Endothelial cell of umbilical vein (primary cell): ENCODE data around the gene PRDM7. TPM values are rescaled to one million over a fixed set of nuclear protein-coding genes. Genes with fewer than 3 reads are reported as not detected.

Experiments used
- BruUV-seq: library from RNA; stranded (reverse); fragments of 400-500 nt; replicated peaks from 2 replicates; lab custom pipeline; 2021; lab: Mats Ljungman, UMichigan
- CTCF ChIA-PET: fragments of 300-600, 350-600 bp; sonication (Branson Sonifier 250); formaldehyde crosslinking; loops from one replicate; lab custom pipeline; 2021; ENCODE audit warnings: antibody characterized with exemption, inconsistent platforms; lab: Charles Lee
- POLR2A ChIA-PET: fragments of 300-600, 350-600 bp; sonication (Branson Sonifier 250); formaldehyde crosslinking; loops from one replicate; lab custom pipeline; 2021; ENCODE audit warnings: antibody characterized with exemption, inconsistent platforms; lab: Charles Lee
- DNase-seq: peaks from one replicate; pipeline ENCODE4 v3.0.0-alpha.2; 2011; ENCODE audit warnings: low read depth, low spot score
- FAIRE-seq: peaks from 2 replicates; lab custom pipeline; 2011; peaks lifted over from hg19 to GRCh38; lab: Jason Lieb, UNC
- H2AFZ ChIP-seq: 2 replicates; pipeline ENCODE4 v1.6.0; 2012; ENCODE audit warnings: low read depth, low read length, control low read depth, inconsistent platforms
- H3K27ac ChIP-seq: 2 replicates; pipeline ENCODE4 v1.5.1; 2011; ENCODE audit warnings: low read depth, mild to moderate bottlenecking, control low read depth, low read length, moderate library complexity; ENCODE audit not compliant: insufficient read depth
- H3K27me3 ChIP-seq, 2 experiments: 2 replicates each; pipeline versions ENCODE4 v1.6.0 to v1.6.1; 2011; ENCODE audit warnings: low read length in 2 of 2, mixed read lengths in 1 of 2; ENCODE audit not compliant: control insufficient read depth in 2 of 2, insufficient read depth in 2 of 2
- H3K36me3 ChIP-seq, 2 experiments: 2 replicates in 1 of 2; 3 replicates in 1 of 2; pipeline ENCODE4 v1.5.1; 2011; ENCODE audit warnings: low read length in 2 of 2, mild to moderate bottlenecking in 1 of 2, moderate library complexity in 1 of 2; ENCODE audit not compliant: control insufficient read depth in 2 of 2, insufficient read depth in 2 of 2; ENCODE audit errors: extremely low read depth in 1 of 2
- H3K4me1 ChIP-seq: 3 replicates; pipeline ENCODE4 v1.5.1; 2011; ENCODE audit warnings: mild to moderate bottlenecking, low read length; ENCODE audit not compliant: control insufficient read depth, insufficient read depth; ENCODE audit errors: extremely low read depth
- H3K4me2 ChIP-seq: 2 replicates; pipeline ENCODE4 v1.6.1; 2011; ENCODE audit warnings: low read length, control low read depth, mixed read lengths; ENCODE audit not compliant: insufficient read depth
- H3K4me3 ChIP-seq, 3 experiments: fragments of 200-600 bp in 1 of 3; sonication (generic), shearing (Covaris generic) in 1 of 3; replicated peaks in 1 of 3; 2 replicates each; pipeline ENCODE4 v1.5.1; 2011 to 2016; ENCODE audit warnings: control low read depth in 3 of 3, low read length in 3 of 3, mild to moderate bottlenecking in 2 of 3, inconsistent platforms in 1 of 3, low read depth in 1 of 3, moderate library complexity in 1 of 3; ENCODE audit not compliant: insufficient read depth in 1 of 3
- H3K79me2 ChIP-seq: 2 replicates; pipeline ENCODE4 v1.6.0; 2012; ENCODE audit warnings: low read length, inconsistent platforms; ENCODE audit not compliant: control insufficient read depth, insufficient read depth
- H3K9ac ChIP-seq: replicated peaks from 2 replicates; pipeline ENCODE3; 2011; ENCODE audit warnings: low read length, control low read depth; ENCODE audit not compliant: insufficient read depth; ENCODE audit errors: extremely low read depth
- H3K9me1 ChIP-seq: replicated peaks from 3 replicates; pipeline ENCODE4 v1.6.0; 2011; ENCODE audit warnings: mild to moderate bottlenecking, low read length; ENCODE audit not compliant: control insufficient read depth, insufficient read depth; ENCODE audit errors: extremely low read depth
- H3K9me3 ChIP-seq: replicated peaks from 2 replicates; pipeline ENCODE4 v1.5.1; 2012; ENCODE audit warnings: low read length, inconsistent platforms; ENCODE audit not compliant: control insufficient read depth, insufficient read depth
- H4K20me1 ChIP-seq: replicated peaks from 2 replicates; pipeline ENCODE3; 2011; ENCODE audit warnings: mild to moderate bottlenecking, low read length; ENCODE audit not compliant: control insufficient read depth, insufficient read depth; ENCODE audit errors: extremely low read depth
- EZH2 ChIP-seq: IDR thresholded peaks from 2 replicates; pipeline ENCODE4 v1.6.1; 2012; ENCODE audit warnings: borderline replicate concordance, low read depth, mild to moderate bottlenecking, moderate library complexity, low read length, inconsistent platforms; ENCODE audit not compliant: severe bottlenecking
- FOS ChIP-seq: IDR thresholded peaks from 2 replicates; pipeline ENCODE4 v1.6.1; 2011; ENCODE audit warnings: mild to moderate bottlenecking, low read length, moderate library complexity, borderline replicate concordance; ENCODE audit not compliant: insufficient read depth
- GATA2 ChIP-seq: IDR thresholded peaks from 2 replicates; pipeline ENCODE4 v1.7.0; 2011; ENCODE audit warnings: low read depth, mild to moderate bottlenecking, moderate library complexity, mixed read lengths, low read length; ENCODE audit not compliant: insufficient read length, insufficient read depth
- JUN ChIP-seq: IDR thresholded peaks from 2 replicates; pipeline ENCODE4 v1.6.1; 2011; ENCODE audit warnings: borderline replicate concordance, low read depth; ENCODE audit not compliant: insufficient read length, insufficient read depth
- MYC ChIP-seq: IDR thresholded peaks from one replicate; pipeline ENCODE4 v1.6.1; 2011; ENCODE audit warnings: mild to moderate bottlenecking, low read depth, low read length
- POLR2AphosphoS5 ChIP-seq: IDR thresholded peaks from 2 replicates; pipeline ENCODE4 v1.6.1; 2012; ENCODE audit warnings: low read depth, mild to moderate bottlenecking, control low read depth, low read length, moderate library complexity; ENCODE audit not compliant: insufficient read depth
- dilution Hi-C: fragments of 300-500 bp; cut with MboI; formaldehyde crosslinking; loops from one replicate; pipeline ENCODE4 v1.15.0; 2019; ENCODE audit warnings: low sequenced_read_pairs; ENCODE audit not compliant: extremely low pct_ligation_motif_present
- intact Hi-C: fragments of 100-400 bp; cut with micrococcal nuclease; formaldehyde crosslinking; loops from one replicate; pipeline ENCODE4 v1.10.0; 2022
- polyA plus RNA-seq, 4 experiments: library from polyadenylated mRNA; depleted of rRNA in 3 of 4; stranded (reverse) in 3 of 4; unstranded in 1 of 4; fragments of >200 nt; gene quantifications; 2 replicates each; pipeline versions ENCODE4 v1.2.1 to v1.2.3, GENCODE V29; 2011 to 2012; ENCODE audit warnings: missing spikeins in 1 of 4
- total RNA-seq: library from RNA; stranded (reverse); gene quantifications from 2 replicates; pipeline ENCODE4 v1.2.3, GENCODE V29; 2021
- TF ChIP-seq, protein P1 (sequence below), 2 donors: IDR thresholded peaks; 1 replicate in 1 of 2; 2 replicates in 1 of 2; pipeline ENCODE4 v1.5.1; 2011; ENCODE audit warnings: low read length in 2 of 2, mild to moderate bottlenecking in 2 of 2, moderate library complexity in 2 of 2, control low read depth in 1 of 2, inconsistent platforms in 1 of 2, low read depth in 1 of 2; ENCODE audit not compliant: insufficient read depth in 1 of 2; ENCODE audit errors: extremely low read depth in 1 of 2
- TF ChIP-seq, protein P2 (sequence below): IDR thresholded peaks from 2 replicates; pipeline ENCODE4 v1.6.1; 2011; ENCODE audit not compliant: insufficient read depth, insufficient read length

The PRDM7 gene
- total and polyA plus RNA-seq, 2 donors (not counting 3 experiments of a cell fraction or from before 2014, with no cell fraction given), result not detected

DNA sequence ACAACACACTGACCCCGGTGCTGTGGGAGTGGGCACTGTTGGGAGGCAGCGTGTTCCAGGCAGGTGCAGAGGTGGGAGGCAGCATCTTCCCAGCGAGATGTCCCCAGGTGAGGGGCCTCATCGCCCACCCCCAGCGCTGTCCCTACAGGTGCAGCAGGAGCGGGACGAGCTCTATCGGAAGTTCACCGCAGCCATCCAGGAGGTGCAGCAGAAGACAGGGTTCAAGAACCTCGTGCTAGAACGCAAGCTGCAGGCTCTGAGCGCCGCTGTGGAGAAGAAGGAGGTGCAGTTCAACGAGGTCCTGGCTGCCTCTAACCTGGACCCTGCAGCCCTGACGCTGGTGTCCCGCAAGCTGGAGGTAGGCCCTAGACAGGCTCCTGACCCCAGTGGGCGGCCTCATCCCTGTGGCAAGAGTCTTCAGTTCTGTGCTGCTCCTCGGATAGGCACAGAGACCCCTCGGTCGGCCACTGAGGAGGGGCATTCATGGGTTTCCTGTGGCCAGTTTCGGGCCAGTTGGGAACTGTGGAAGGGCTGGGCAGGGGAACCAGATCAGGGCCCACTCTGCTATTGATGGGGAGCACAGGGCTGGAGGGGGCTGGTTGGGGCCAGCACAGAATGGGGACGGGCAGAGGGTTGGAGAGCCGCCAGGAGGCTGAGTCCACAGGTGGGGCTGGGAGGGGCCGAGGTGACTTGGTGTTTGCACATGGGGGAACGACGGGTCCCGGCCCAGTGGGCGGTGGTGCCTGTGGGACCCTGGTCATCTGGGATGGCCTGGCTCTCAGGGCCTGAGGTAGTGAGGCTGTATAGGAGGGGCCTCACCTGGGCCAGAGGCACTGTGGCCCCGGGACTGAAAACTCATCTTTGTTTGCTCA lies 36.7 kb downstream of the PRDM7 start:
- dilution Hi-C loops, result no loop called here
- BruUV-seq, result no TSS peak
- TF ChIP-seq JUN, result no peak
- no peak for TF ChIP-seq MYC
- no peak for TF ChIP-seq EZH2
- TF ChIP-seq, protein P1, sequence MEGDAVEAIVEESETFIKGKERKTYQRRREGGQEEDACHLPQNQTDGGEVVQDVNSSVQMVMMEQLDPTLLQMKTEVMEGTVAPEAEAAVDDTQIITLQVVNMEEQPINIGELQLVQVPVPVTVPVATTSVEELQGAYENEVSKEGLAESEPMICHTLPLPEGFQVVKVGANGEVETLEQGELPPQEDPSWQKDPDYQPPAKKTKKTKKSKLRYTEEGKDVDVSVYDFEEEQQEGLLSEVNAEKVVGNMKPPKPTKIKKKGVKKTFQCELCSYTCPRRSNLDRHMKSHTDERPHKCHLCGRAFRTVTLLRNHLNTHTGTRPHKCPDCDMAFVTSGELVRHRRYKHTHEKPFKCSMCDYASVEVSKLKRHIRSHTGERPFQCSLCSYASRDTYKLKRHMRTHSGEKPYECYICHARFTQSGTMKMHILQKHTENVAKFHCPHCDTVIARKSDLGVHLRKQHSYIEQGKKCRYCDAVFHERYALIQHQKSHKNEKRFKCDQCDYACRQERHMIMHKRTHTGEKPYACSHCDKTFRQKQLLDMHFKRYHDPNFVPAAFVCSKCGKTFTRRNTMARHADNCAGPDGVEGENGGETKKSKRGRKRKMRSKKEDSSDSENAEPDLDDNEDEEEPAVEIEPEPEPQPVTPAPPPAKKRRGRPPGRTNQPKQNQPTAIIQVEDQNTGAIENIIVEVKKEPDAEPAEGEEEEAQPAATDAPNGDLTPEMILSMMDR (IDR thresholded peaks at IDR 0.05; ENCODE audit: extremely low read depth in 1 of 2, insufficient read depth in 1 of 2, low read depth in 1 of 2, low read length in 2 of 2), result no peak
- no peak for TF ChIP-seq GATA2
- TF ChIP-seq POLR2AphosphoS5, result no peak
- TF ChIP-seq, protein P2, sequence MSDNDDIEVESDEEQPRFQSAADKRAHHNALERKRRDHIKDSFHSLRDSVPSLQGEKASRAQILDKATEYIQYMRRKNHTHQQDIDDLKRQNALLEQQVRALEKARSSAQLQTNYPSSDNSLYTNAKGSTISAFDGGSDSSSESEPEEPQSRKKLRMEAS, result no peak
- no peak for TF ChIP-seq FOS
- FAIRE-seq, result no peak
- Histone ChIP-seq H3K9me1 (no peaks in the 10 kb centered on the region), H3K36me3 (peaks cover 6 to 40% of the 10 kb centered on the region in 2 experiments), H3K9me3 (no peaks in the 10 kb centered on the region), H3K4me3 (no peak overlapping the region), H4K20me1 (no peaks in the 10 kb centered on the region), H3K4me1 (no peaks in the 10 kb centered on the region), H3K27ac (no peak overlapping the region), H3K9ac (no peak overlapping the region), H3K27me3 (no peaks in the 10 kb centered on the region), H2AFZ (no peak overlapping the region), H3K79me2 (no peaks in the 10 kb centered on the region), H3K4me2 (no peak overlapping the region)
- ChIA-PET POLR2A (no interaction called here), CTCF (no interaction called here)
- intact Hi-C loops, result no loop called here
- DNase-seq, result no peak
